ENCODE data around the gene MYL3.
A peak's percentile ranks its signal among the peaks of the same experiment; 100 is the strongest.

MYL3 gene

GRCh38 chr3:46899151-46900006 is 36.1 kb upstream of the MYL3 start:
- no peak for DNase-seq

- no peak for DNase-seq
Observed at GRCh38 chr3:46898321-46899150, 35.3 kb upstream of the MYL3 start.

- DNase-seq: no peak
Observed at GRCh38 chr3:46897829-46898320, 34.6 kb upstream of the MYL3 start.

GRCh38 chr3:46897031-46897430 is 33.8 kb upstream of the MYL3 start:
- DNase-seq: no peak

- DNase-seq: no peak
Observed at GRCh38 chr3:46896386-46896785, 33.1 kb upstream of the MYL3 start.

- no peak for DNase-seq
Observed at GRCh38 chr3:46895761-46896160, 32.5 kb upstream of the MYL3 start.

- peak; percentile 42 for DNase-seq
Observed at GRCh38 chr3:46895204-46895660, 32.0 kb upstream of the MYL3 start.

GRCh38 chr3:46894256-46894655 is 31.0 kb upstream of the MYL3 start:
- DNase-seq: no peak

GRCh38 chr3:46893763-46894162 is 30.5 kb upstream of the MYL3 start:
- no peak for DNase-seq

GRCh38 chr3:46893146-46893748 is 30.0 kb upstream of the MYL3 start:
- DNase-seq: no peak

- peak; percentile 18 for DNase-seq
Observed at GRCh38 chr3:46892285-46893145, 29.3 kb upstream of the MYL3 start.

GRCh38 chr3:46891132-46891531 is 27.9 kb upstream of the MYL3 start:
- DNase-seq: no peak

GRCh38 chr3:46890132-46890531 is 26.9 kb upstream of the MYL3 start:
- no peak for DNase-seq

GRCh38 chr3:46889381-46890110 is 26.3 kb upstream of the MYL3 start:
- no peak for DNase-seq

- DNase-seq: no peak
Observed at GRCh38 chr3:46888705-46889104, 25.5 kb upstream of the MYL3 start.

GRCh38 chr3:46887980-46888494 is 24.8 kb upstream of the MYL3 start:
- no peak for DNase-seq

- no peak for DNase-seq
Observed at GRCh38 chr3:46885612-46886011, 22.4 kb upstream of the MYL3 start.

- DNase-seq: no peak
Observed at GRCh38 chr3:46884929-46885328, 21.7 kb upstream of the MYL3 start.

GRCh38 chr3:46884427-46884826 is 21.2 kb upstream of the MYL3 start:
- DNase-seq: no peak

- no peak for DNase-seq
Observed at GRCh38 chr3:46883830-46884185, 20.6 kb upstream of the MYL3 start.

GRCh38 chr3:46883054-46883829 is 20.0 kb upstream of the MYL3 start:
- peak; percentile 28 for DNase-seq

All from fibroblast of upper back skin (primary cell).